K562 (cell line): ENCODE data around the gene CNGA1. TPM values are rescaled to one million over a fixed set of nuclear protein-coding genes. Genes with fewer than 3 reads are reported as not detected.

Experiments used
- CLOCK ChIP-seq: fragments of 250-450 bp; sonication (Bioruptor Pico); IDR thresholded peaks from 2 replicates; pipeline ENCODE4 v1.4.0; 2020; ENCODE audit warnings: mild to moderate bottlenecking, moderate library complexity, borderline replicate concordance
- E2F4 ChIP-seq: sonication (generic); formaldehyde crosslinking; IDR thresholded peaks from 2 replicates; pipeline ENCODE4 v1.8.0; 2022; ENCODE audit warnings: mild to moderate bottlenecking, low read depth, missing genetic modification reagents
- E2F6 ChIP-seq, 2 experiments: IDR thresholded peaks; 2 replicates each; pipeline ENCODE4 v1.6.1; 2011; ENCODE audit warnings: borderline replicate concordance in 1 of 2, control low read depth in 1 of 2, low read depth in 1 of 2, low read length in 1 of 2, mild to moderate bottlenecking in 1 of 2, mixed read lengths in 1 of 2, moderate library complexity in 1 of 2; ENCODE audit not compliant: insufficient read depth in 1 of 2, insufficient read length in 1 of 2, poor library complexity in 1 of 2, severe bottlenecking in 1 of 2; ENCODE audit errors: extremely low read depth in 1 of 2
- ESRRA ChIP-seq: fragments of 450-650 bp; IDR thresholded peaks from 2 replicates; pipeline ENCODE4 v1.6.1; 2014; ENCODE audit warnings: low read depth, mild to moderate bottlenecking, moderate library complexity, borderline replicate concordance
- HES1 ChIP-seq: fragments of 450-650 bp; IDR thresholded peaks from 2 replicates; pipeline ENCODE4 v1.6.1; 2016; ENCODE audit warnings: low read depth, mild to moderate bottlenecking, moderate library complexity
- KDM4B ChIP-seq, 2 experiments: fragments of 450-650 bp in 1 of 2; sonication (generic) in 1 of 2; IDR thresholded peaks; 2 replicates each; pipeline ENCODE4 v1.6.1; 2016 to 2017; ENCODE audit warnings: borderline replicate concordance in 2 of 2, antibody characterized with exemption in 1 of 2, low read depth in 1 of 2, mild to moderate bottlenecking in 1 of 2
- TCF3 ChIP-seq: sonication (generic); formaldehyde crosslinking; IDR thresholded peaks from 2 replicates; pipeline ENCODE4 v1.4.0; 2020; ENCODE audit warnings: mild to moderate bottlenecking, missing genetic modification reagents
- ZNF318 ChIP-seq, 2 experiments: fragments of 450-650 bp; IDR thresholded peaks; 2 replicates each; pipeline ENCODE4 v1.6.1; 2016; ENCODE audit warnings: mild to moderate bottlenecking in 2 of 2, borderline replicate concordance in 1 of 2, low read depth in 1 of 2, moderate library complexity in 1 of 2
- ZNF354B ChIP-seq: fragments of 250-450 bp; sonication (Bioruptor Pico); IDR thresholded peaks from 2 replicates; pipeline ENCODE4 v1.4.0; 2020
- polyA plus RNA-seq, 8 experiments: library from polyadenylated mRNA; depleted of rRNA in 4 of 8; stranded (reverse) in 5 of 8; unstranded in 3 of 8; fragments of >200 nt; fragmentation: Nextera tagmentation in 2 of 8; fragmentation: Illumina TruSeq in 1 of 8; extraction: Ambion mirVana in 2 of 8; extraction: Trizol in 1 of 8; gene quantifications; 2 replicates each; pipeline versions ENCODE4 v1.2.1 to v1.2.3, GENCODE V29; 2011 to 2014; ENCODE audit warnings: inconsistent platforms in 1 of 8, missing spikeins in 1 of 8
- total RNA-seq, 7 experiments: library from RNA; depleted of rRNA in 6 of 7; stranded (reverse); fragments of >200 nt in 6 of 7; fragmentation: Illumina TruSeq in 2 of 7; extraction: Trizol in 2 of 7; gene quantifications; 2 replicates each; pipeline versions ENCODE4 v1.2.1 to v1.2.3, GENCODE V29; 2011 to 2021; ENCODE audit warnings: low replicate concordance in 1 of 7

The CNGA1 gene
- total and polyA plus RNA-seq, 9 of the 15 experiments (the other 6 are each of a cell fraction or from before 2014, with no cell fraction given), result 0.03 to 0.29 (median 0.04) TPM; not detected in 5

GRCh38 chr4:47914220-47914925 lies 102.1 kb downstream of the CNGA1 start, which contains the start of gene NFXL1 (continued):
- no peak for TF ChIP-seq CLOCK (CRISPR knock-in tag)
- TF ChIP-seq HES1, result no peak
- peak; percentile 68 to 87 for TF ChIP-seq E2F6 (IDR thresholded peaks at IDR 0.05; ENCODE audit: borderline replicate concordance in 1 of 2, extremely low read depth in 1 of 2, insufficient read depth in 1 of 2, insufficient read length in 1 of 2, low read depth in 1 of 2, low read length in 1 of 2, poor library complexity in 1 of 2, severe bottlenecking in 1 of 2)
- TF ChIP-seq TCF3 (CRISPR knock-in tag), result peak; percentile 6; the same call in 1 of the 2 replicates
- TF ChIP-seq ZNF318 (IDR thresholded peaks at IDR 0.05; ENCODE audit: borderline replicate concordance in 1 of 2, low read depth in 1 of 2), result no peak
- no peak for TF ChIP-seq E2F4 (CRISPR knock-in tag)
- TF ChIP-seq ESRRA, result peak; percentile 16; the same call in 1 of the 2 replicates
- peak in 1 of 2 experiments; percentile 66; a peak in 1 of 4 replicates for TF ChIP-seq KDM4B (IDR thresholded peaks at IDR 0.05; ENCODE audit: borderline replicate concordance in 2 of 2, low read depth in 1 of 2)
- TF ChIP-seq ZNF354B, result no peak
